ENCODE data around the gene TMEM204.

Gene TMEM204

GRCh38 chr16:1539720-1540555 lies 6.5 kb downstream of the TMEM204 start:
- no peak for DNase-seq

- no peak for DNase-seq
Observed at GRCh38 chr16:1540556-1540855, 7.0 kb downstream of the TMEM204 start.

GRCh38 chr16:1541293-1542165 lies 8.1 kb downstream of the TMEM204 start:
- no peak for DNase-seq

GRCh38 chr16:1542166-1542500 lies 8.7 kb downstream of the TMEM204 start:
- DNase-seq: no peak

- no peak for DNase-seq
Observed at GRCh38 chr16:1542533-1542932, 9.1 kb downstream of the TMEM204 start.

- peak; percentile 68 for DNase-seq
Observed at GRCh38 chr16:1543085-1543896, 9.8 kb downstream of the TMEM204 start.

- no peak for DNase-seq
Observed at GRCh38 chr16:1545044-1546040, 11.9 kb downstream of the TMEM204 start.

- no peak for DNase-seq
Observed at GRCh38 chr16:1546430-1546829, 13.0 kb downstream of the TMEM204 start.

GRCh38 chr16:1548233-1548632 lies 14.8 kb downstream of the TMEM204 start:
- DNase-seq: no peak

- DNase-seq: no peak
Observed at GRCh38 chr16:1548727-1549126, 15.3 kb downstream of the TMEM204 start.

- DNase-seq: no peak
Observed at GRCh38 chr16:1550069-1550468, 16.6 kb downstream of the TMEM204 start.

GRCh38 chr16:1550696-1551095 lies 17.2 kb downstream of the TMEM204 start:
- no peak for DNase-seq

GRCh38 chr16:1551166-1551565 lies 17.7 kb downstream of the TMEM204 start:
- no peak for DNase-seq

GRCh38 chr16:1552129-1552528 lies 18.7 kb downstream of the TMEM204 start:
- no peak for DNase-seq

GRCh38 chr16:1553946-1554825 lies 20.7 kb downstream of the TMEM204 start:
- no peak for DNase-seq

GRCh38 chr16:1554826-1555445 lies 21.5 kb downstream of the TMEM204 start:
- no peak for DNase-seq

- DNase-seq: no peak
Observed at GRCh38 chr16:1556254-1556653, 22.8 kb downstream of the TMEM204 start.

- no peak for DNase-seq
Observed at GRCh38 chr16:1557074-1557473, 23.6 kb downstream of the TMEM204 start.

- no peak for DNase-seq
Observed at GRCh38 chr16:1557576-1557975, 24.1 kb downstream of the TMEM204 start.

GRCh38 chr16:1559446-1559975 lies 26.0 kb downstream of the TMEM204 start:
- no peak for DNase-seq

Measured in hematopoietic multipotent progenitor cell treated with erythropoietin and hydrocortisone succinate and interleukin-3 and kit ligand, for 8 days (in vitro differentiated cells).